Measurements from ENCODE around the gene DCTN2.

The DCTN2 gene

DNA sequence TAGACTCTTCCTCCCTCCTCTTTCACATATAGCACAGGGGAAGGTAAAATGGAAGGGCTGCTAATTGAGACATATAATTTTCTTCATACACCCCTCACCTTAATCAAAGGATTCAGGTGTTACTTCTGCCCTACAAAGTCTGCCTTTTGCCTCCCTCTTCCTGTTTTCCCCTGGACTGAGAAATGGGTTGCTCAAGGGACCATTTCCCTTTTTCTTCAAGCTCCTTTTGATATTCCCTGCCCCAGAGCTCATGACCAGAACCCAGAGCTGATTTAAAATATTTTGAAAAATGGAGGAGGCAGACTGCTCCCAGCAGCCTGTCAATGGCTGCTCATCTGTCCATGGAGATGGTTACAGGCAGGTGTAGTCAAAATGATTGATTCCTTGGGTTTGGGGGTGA, 37.7 kb upstream of the DCTN2 start:
- Histone ChIP-seq H3K9me3 (ENCODE audit: control insufficient read depth, low read length) (no peaks in the 10 kb centered on the region), H3K27me3 (replicated peaks; ENCODE audit: control insufficient read depth, insufficient read depth, low read length) (peaks cover 67% of the 10 kb centered on the region), H3K4me3 (ENCODE audit: low read length) (no peak overlapping the region), H3K9ac (ENCODE audit: low read length) (no peak overlapping the region), H3K4me1 (ENCODE audit: control insufficient read depth, insufficient read depth, low read length) (no peaks in the 10 kb centered on the region), H3K36me3 (ENCODE audit: control insufficient read depth, insufficient read depth, low read length, severe bottlenecking) (no peaks in the 10 kb centered on the region)
- no peak for DNase-seq (ENCODE audit: low read depth)

DNA sequence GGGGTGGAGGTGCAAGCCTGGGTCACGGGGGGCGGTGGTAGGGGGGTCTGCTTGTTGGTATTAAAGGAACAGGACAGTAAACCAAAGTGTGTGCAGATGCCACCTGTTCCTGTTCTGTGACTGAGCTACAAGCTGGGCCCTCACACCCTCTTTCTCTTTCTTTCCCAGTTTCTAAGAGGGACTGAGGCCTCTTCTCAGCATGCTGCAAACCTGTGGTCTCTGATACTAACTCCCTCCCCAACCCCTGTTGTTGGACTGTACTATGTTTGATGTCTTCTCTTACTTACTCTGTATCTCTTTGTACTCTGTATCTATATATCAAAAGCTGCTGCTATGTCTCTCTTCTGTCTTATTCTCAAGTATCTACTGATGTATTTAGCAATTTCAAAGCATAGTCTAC, 37.1 kb upstream of the DCTN2 start:
- no peaks in the 10 kb centered on the region for H3K36me3 ChIP-seq (ENCODE audit: control insufficient read depth, insufficient read depth, low read length, severe bottlenecking)
- no peaks in the 10 kb centered on the region for H3K4me1 ChIP-seq (ENCODE audit: control insufficient read depth, insufficient read depth, low read length)
- H3K27me3 ChIP-seq (replicated peaks; ENCODE audit: control insufficient read depth, insufficient read depth, low read length): peaks cover 67% of the 10 kb centered on the region
- no peak overlapping the region for H3K9ac ChIP-seq (ENCODE audit: low read length)
- no peak overlapping the region for H3K4me3 ChIP-seq (ENCODE audit: low read length)
- H3K9me3 ChIP-seq (ENCODE audit: control insufficient read depth, low read length): no peaks in the 10 kb centered on the region
- DNase-seq (ENCODE audit: low read depth): no peak

DNA sequence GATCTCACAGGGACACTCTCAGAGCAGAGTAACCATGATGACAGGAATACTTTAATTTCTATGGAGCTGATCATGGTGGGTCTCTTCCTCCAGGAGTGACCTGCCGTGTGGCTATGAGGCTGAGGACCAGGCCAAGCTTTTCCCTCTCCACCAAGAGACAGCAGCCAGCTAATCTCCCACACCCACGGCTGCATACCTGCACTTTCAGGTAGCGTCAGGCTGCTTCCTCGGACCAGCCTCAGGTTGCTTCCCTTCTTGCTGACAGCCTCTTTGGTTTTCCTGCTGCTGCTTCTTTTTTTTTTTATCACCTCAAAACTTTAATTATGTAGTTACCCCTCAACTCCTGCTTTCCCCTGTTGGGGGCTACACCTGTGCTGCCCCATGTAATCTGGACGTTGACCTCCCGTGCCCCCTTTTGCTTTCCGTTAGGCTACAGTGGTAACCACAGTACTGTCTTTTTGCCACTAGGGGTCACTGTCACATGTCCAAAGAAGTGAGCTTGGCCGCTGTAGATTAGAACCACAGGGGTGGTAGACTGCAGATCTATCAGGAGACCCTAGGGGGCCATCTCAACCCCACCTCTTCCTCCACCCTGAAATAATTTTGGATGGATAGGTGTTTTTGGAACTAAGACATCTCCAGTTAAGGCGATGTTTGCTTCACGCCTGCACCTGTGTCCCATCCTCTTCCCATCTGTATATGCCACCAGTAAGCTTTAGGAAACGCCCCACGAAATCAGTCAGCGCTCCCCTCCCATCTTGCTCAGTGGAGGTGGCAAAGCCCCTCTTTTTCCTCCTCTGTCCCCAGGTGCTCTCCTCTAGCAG, 36.2 kb upstream of the DCTN2 start:
- no peaks in the 10 kb centered on the region for H3K9me3 ChIP-seq (ENCODE audit: control insufficient read depth, low read length)
- no peak overlapping the region for H3K4me3 ChIP-seq (ENCODE audit: low read length)
- DNase-seq (ENCODE audit: low read depth): peak; percentile 94
- H3K27me3 ChIP-seq (replicated peaks; ENCODE audit: control insufficient read depth, insufficient read depth, low read length): peaks cover 70% of the 10 kb centered on the region
- no peaks in the 10 kb centered on the region for H3K36me3 ChIP-seq (ENCODE audit: control insufficient read depth, insufficient read depth, low read length, severe bottlenecking)
- no peak overlapping the region for H3K9ac ChIP-seq (ENCODE audit: low read length)
- H3K4me1 ChIP-seq (ENCODE audit: control insufficient read depth, insufficient read depth, low read length): no peaks in the 10 kb centered on the region

DNA sequence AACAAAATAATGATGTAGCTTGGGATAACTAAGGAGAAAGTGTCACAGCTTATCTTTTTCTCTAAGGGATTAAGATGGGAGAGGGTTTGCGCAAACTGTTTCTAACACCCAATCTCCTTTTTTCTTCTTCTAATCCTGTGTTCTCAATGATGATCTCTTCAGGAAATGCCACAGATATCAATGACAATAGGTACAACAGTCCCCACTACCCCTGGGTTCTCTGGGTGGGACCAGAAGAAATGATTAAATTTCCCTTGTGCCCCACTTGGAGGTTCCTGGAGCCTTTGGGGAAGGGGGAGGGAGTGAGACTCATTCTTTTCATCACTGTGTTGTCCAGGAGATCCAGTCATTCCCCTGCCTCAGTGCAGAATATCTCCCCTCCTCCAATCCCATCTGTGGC, 35.4 kb upstream of the DCTN2 start:
- Histone ChIP-seq H3K9ac (ENCODE audit: low read length) (no peak overlapping the region), H3K4me1 (ENCODE audit: control insufficient read depth, insufficient read depth, low read length) (no peaks in the 10 kb centered on the region), H3K27me3 (replicated peaks; ENCODE audit: control insufficient read depth, insufficient read depth, low read length) (peaks cover 72% of the 10 kb centered on the region)

DNA sequence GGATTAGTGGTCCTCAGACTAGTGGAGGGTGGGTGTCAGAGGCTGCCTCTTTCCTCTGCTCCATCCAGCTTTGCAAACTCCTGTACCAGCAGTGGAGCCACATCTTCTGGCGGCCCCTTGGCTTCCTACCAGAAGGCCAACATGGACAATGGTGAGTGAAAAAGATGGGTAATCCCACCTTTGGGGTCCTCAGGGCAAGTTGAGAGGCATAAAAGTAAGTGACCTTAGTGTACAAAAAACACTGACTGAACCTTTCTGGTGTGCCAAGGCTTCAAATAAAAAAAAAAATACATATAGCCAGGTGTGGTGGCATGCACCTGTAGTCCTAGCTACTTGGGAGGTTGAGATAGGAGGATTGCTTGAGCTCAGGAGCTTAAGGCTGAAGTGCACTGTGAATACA, 34.8 kb upstream of the DCTN2 start:
- H3K36me3 ChIP-seq (ENCODE audit: control insufficient read depth, insufficient read depth, low read length, severe bottlenecking): no peaks in the 10 kb centered on the region
- peaks cover 66% of the 10 kb centered on the region for H3K27me3 ChIP-seq (replicated peaks; ENCODE audit: control insufficient read depth, insufficient read depth, low read length)

More for the DNA sequence above, 35.4 kb upstream of the DCTN2 start:
- Histone ChIP-seq H3K36me3 (ENCODE audit: control insufficient read depth, insufficient read depth, low read length, severe bottlenecking) (no peaks in the 10 kb centered on the region), H3K4me3 (ENCODE audit: low read length) (no peak overlapping the region), H3K9me3 (ENCODE audit: control insufficient read depth, low read length) (no peaks in the 10 kb centered on the region)
- DNase-seq (ENCODE audit: low read depth): no peak

DNA sequence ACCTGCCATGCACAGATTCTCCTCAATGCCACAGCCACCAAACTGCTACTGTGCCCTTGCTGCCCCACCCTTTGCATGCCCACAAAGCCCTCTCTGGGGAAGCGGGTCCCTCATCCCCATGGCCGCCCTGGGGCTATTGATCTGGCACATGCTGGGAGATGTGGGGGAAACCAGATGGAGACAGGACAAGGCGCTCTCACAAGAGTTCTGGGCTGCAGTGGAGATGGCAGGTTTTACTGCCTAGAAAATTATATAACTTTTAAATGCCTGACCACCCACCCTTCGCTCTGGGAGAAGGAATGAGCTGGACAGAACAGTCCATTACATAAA, 33.4 kb upstream of the DCTN2 start:
- no peak overlapping the region for H3K4me3 ChIP-seq (ENCODE audit: low read length)
- no peak overlapping the region for H3K9ac ChIP-seq (ENCODE audit: low read length)
- peaks cover 66% of the 10 kb centered on the region for H3K27me3 ChIP-seq (replicated peaks; ENCODE audit: control insufficient read depth, insufficient read depth, low read length)
- H3K36me3 ChIP-seq (ENCODE audit: control insufficient read depth, insufficient read depth, low read length, severe bottlenecking): no peaks in the 10 kb centered on the region
- no peaks in the 10 kb centered on the region for H3K4me1 ChIP-seq (ENCODE audit: control insufficient read depth, insufficient read depth, low read length)
- DNase-seq (ENCODE audit: low read depth): no peak
- no peaks in the 10 kb centered on the region for H3K9me3 ChIP-seq (ENCODE audit: control insufficient read depth, low read length)

More for the DNA sequence above, 34.8 kb upstream of the DCTN2 start:
- Histone ChIP-seq H3K4me3 (ENCODE audit: low read length) (no peak overlapping the region), H3K9me3 (ENCODE audit: control insufficient read depth, low read length) (no peaks in the 10 kb centered on the region), H3K9ac (ENCODE audit: low read length) (no peak overlapping the region), H3K4me1 (ENCODE audit: control insufficient read depth, insufficient read depth, low read length) (no peaks in the 10 kb centered on the region)
- DNase-seq (ENCODE audit: low read depth): no peak

DNA sequence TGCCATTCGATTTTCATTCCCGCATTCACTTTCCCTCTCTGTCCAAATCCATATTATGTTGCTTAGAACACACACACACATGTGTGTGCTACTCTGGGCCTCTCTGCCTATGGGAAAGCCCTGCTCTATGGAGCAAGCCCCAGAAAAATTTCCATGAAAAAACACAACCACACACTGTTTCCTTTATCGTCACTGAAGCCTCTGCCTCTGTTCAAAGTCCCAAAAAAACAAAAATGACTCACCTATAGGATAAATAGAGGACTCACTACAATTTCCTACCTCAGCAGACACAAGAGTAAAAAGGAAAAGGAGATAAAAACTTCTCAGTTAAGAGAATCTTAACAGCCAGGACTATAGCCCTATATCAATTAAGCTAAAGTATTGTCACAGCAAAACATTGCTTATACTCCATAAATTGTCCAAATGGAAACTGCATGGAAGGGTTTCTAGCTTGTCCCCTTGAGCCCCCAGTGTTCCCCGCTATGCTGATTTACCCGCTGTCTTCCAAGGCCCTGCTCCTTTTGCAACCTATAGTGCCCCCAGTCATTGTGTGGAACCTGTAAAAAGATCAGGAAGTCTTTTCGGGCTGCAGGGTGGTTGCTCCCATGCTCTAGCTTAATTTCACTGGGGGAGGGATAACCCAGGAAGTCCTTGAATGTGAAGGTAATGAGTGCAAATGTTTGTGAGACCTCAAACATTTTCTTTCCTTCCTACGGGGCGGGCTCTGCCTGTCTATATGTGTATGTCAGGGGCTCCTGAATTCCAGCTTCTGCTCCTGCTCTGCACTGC, 32.9 kb upstream of the DCTN2 start:
- H3K4me3 ChIP-seq (ENCODE audit: low read length): no peak overlapping the region
- no peaks in the 10 kb centered on the region for H3K36me3 ChIP-seq (ENCODE audit: control insufficient read depth, insufficient read depth, low read length, severe bottlenecking)
- no peak overlapping the region for H3K9ac ChIP-seq (ENCODE audit: low read length)
- H3K9me3 ChIP-seq (ENCODE audit: control insufficient read depth, low read length): no peaks in the 10 kb centered on the region
- H3K4me1 ChIP-seq (ENCODE audit: control insufficient read depth, insufficient read depth, low read length): no peaks in the 10 kb centered on the region
- DNase-seq (ENCODE audit: low read depth): no peak
- peaks cover 63% of the 10 kb centered on the region for H3K27me3 ChIP-seq (replicated peaks; ENCODE audit: control insufficient read depth, insufficient read depth, low read length)

DNA sequence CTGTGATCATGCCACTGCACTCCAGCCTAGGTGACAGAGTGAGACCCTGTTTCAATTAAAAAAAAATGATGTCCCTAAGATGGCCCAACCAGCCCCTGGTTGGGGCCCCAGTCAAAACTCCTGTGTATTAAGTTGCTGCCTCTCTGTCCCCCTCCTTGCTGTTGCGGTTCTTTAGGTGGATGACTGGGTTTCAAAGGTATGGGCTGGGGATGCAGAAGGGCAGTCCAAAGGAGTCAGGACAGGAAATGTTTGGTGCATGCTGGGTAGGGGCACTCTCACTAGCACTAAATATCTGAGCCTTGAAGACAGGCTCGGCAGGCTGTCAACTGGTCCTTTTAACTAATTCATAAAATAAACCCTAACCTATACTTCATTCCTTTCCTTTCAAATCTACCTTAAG, 32.0 kb upstream of the DCTN2 start:
- Histone ChIP-seq H3K9ac (ENCODE audit: low read length) (no peak overlapping the region), H3K9me3 (ENCODE audit: control insufficient read depth, low read length) (no peaks in the 10 kb centered on the region), H3K36me3 (ENCODE audit: control insufficient read depth, insufficient read depth, low read length, severe bottlenecking) (no peaks in the 10 kb centered on the region), H3K27me3 (replicated peaks; ENCODE audit: control insufficient read depth, insufficient read depth, low read length) (peaks cover 56% of the 10 kb centered on the region), H3K4me1 (ENCODE audit: control insufficient read depth, insufficient read depth, low read length) (no peaks in the 10 kb centered on the region), H3K4me3 (ENCODE audit: low read length) (no peak overlapping the region)
- no peak for DNase-seq (ENCODE audit: low read depth)

DNA sequence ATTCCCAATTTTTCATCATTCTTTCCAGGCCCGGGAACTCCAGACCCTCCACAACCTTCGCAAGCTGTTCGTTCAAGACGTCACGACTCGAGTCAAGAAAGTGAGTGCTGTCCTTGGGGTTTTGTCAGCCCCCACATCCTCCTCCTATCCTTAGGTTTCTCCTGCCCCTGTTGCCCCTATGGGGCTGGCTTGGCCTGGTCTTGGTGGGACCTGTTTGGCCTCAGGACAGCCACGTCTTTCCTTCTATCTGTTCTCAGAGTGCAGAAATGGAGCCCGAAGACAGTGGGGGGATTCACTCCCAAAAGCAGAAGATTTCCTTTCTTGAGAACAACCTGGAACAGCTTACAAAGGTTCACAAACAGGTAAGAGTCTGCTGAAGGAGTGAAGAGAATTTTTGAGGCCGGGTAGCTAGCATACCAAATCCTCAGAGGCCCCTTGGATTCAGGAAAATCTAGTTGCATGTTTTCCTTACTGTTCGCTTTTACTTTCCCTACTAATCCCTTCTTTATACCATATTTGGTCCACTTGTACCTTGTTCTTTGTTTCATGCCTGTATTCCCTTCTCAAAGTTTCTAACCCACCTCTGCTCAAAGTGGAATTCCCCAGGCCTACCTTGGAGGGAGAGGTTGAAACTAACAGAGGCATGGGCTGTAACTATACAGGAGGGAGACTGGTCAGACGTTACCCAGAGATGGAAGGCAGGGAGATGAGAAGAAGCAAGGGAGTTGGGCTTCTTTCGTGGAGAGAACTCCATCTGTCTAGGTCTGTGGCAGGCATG, 31.2 kb upstream of the DCTN2 start:
- Histone ChIP-seq H3K4me3 (ENCODE audit: low read length) (no peak overlapping the region), H3K27me3 (replicated peaks; ENCODE audit: control insufficient read depth, insufficient read depth, low read length) (peaks cover 49% of the 10 kb centered on the region), H3K4me1 (ENCODE audit: control insufficient read depth, insufficient read depth, low read length) (no peaks in the 10 kb centered on the region), H3K36me3 (ENCODE audit: control insufficient read depth, insufficient read depth, low read length, severe bottlenecking) (no peaks in the 10 kb centered on the region), H3K9me3 (ENCODE audit: control insufficient read depth, low read length) (no peaks in the 10 kb centered on the region), H3K9ac (ENCODE audit: low read length) (no peak overlapping the region)
- DNase-seq (ENCODE audit: low read depth): no peak

DNA sequence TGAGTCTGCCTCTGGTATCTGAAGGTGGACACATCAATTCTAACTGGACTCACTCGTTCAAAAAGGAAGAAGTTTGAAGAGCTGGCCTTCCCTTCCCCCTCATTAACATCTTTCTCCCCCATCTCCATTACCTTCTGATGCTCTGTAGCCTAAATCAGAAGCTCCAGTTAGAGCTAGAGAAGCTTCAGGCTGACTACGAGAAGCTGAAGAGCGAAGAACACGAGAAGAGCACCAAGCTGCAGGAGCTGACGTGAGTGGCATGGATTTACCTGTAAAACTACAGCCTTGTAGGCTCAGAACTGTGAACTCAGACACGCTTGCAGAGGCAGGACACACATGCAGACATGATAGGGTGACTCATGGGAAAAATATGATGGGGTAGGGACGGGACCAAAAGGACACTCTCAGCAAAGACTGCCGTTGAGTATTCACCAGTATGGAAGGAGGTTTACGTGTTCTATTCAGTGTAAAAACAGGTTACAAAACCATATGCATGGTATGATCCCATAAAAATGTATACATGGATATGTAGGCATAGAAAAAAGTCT, 29.7 kb upstream of the DCTN2 start:
- no peaks in the 10 kb centered on the region for H3K36me3 ChIP-seq (ENCODE audit: control insufficient read depth, insufficient read depth, low read length, severe bottlenecking)
- H3K4me1 ChIP-seq (ENCODE audit: control insufficient read depth, insufficient read depth, low read length): no peaks in the 10 kb centered on the region
- H3K4me3 ChIP-seq (ENCODE audit: low read length): no peak overlapping the region
- H3K27me3 ChIP-seq (replicated peaks; ENCODE audit: control insufficient read depth, insufficient read depth, low read length): peaks cover 46% of the 10 kb centered on the region
- H3K9ac ChIP-seq (ENCODE audit: low read length): no peak overlapping the region
- H3K9me3 ChIP-seq (ENCODE audit: control insufficient read depth, low read length): no peaks in the 10 kb centered on the region
- no peak for DNase-seq (ENCODE audit: low read depth)

Data from adipocyte (in vitro differentiated cells).